ENCODE results near the gene CRKL. TPM values are rescaled to one million over a fixed set of nuclear protein-coding genes. Genes with fewer than 3 reads are reported as not detected.
"Not testable (repeated sequence)": the region's sequence is repeated elsewhere in the genome, so short reads cannot be mapped to it uniquely, and the experiment has no call there.

Gene CRKL
- total RNA-seq, 2 donors from 2014 or later = 46.7 to 53.7 TPM

GRCh38 chr22:20937031-20937793 is 20.0 kb downstream of the CRKL start:
- no peak overlapping the region for H3K27ac ChIP-seq
- H3K4me1 ChIP-seq = peaks cover 0 to 50% of the 10 kb centered on the region in 2 donors
- peaks cover 15% of the 10 kb centered on the region for H3K36me3 ChIP-seq
- no peaks in the 10 kb centered on the region for H3K27me3 ChIP-seq
- TF ChIP-seq CTCF (IDR thresholded peaks at IDR 0.05) = no peak
- no peak overlapping the region for H3K4me3 ChIP-seq
- H3K9me3 ChIP-seq = no peaks in the 10 kb centered on the region
- DNase-seq (ENCODE audit: low spot score) = no peak

GRCh38 chr22:20937794-20938671 is 20.8 kb downstream of the CRKL start:
- DNase-seq (ENCODE audit: low spot score) = no peak
- no peaks in the 10 kb centered on the region for H3K9me3 ChIP-seq
- peaks cover 15% of the 10 kb centered on the region for H3K36me3 ChIP-seq
- TF ChIP-seq CTCF (IDR thresholded peaks at IDR 0.05) = no peak
- H3K4me1 ChIP-seq = peaks cover 0 to 56% of the 10 kb centered on the region in 2 donors
- no peak overlapping the region for H3K27ac ChIP-seq
- no peak overlapping the region for H3K4me3 ChIP-seq
- no peaks in the 10 kb centered on the region for H3K27me3 ChIP-seq

GRCh38 chr22:20939457-20940185 is 22.4 kb downstream of the CRKL start:
- not testable (repeated sequence) for DNase-seq (ENCODE audit: low spot score); H3K36me3 ChIP-seq; H3K4me3 ChIP-seq; H3K27me3 ChIP-seq; H3K27ac ChIP-seq; H3K9me3 ChIP-seq
- H3K4me1 ChIP-seq = peaks cover 0 to 57% of the 10 kb centered on the region in 2 donors

GRCh38 chr22:20940186-20940651 is 23.0 kb downstream of the CRKL start:
- peaks cover 0 to 63% of the 10 kb centered on the region in 2 donors for H3K4me1 ChIP-seq
- no peak for DNase-seq (ENCODE audit: low spot score)
- TF ChIP-seq CTCF (IDR thresholded peaks at IDR 0.05) = no peak
- peaks cover 9% of the 10 kb centered on the region for H3K36me3 ChIP-seq
- no peak overlapping the region for H3K27ac ChIP-seq
- H3K4me3 ChIP-seq = no peak overlapping the region
- no peaks in the 10 kb centered on the region for H3K9me3 ChIP-seq
- no peaks in the 10 kb centered on the region for H3K27me3 ChIP-seq

GRCh38 chr22:20940904-20941385 is 23.7 kb downstream of the CRKL start:
- peaks cover 0 to 65% of the 10 kb centered on the region in 2 donors for H3K4me1 ChIP-seq
- H3K36me3 ChIP-seq = peaks cover 8% of the 10 kb centered on the region
- no peak overlapping the region for H3K4me3 ChIP-seq
- no peaks in the 10 kb centered on the region for H3K27me3 ChIP-seq
- no peak for TF ChIP-seq CTCF (IDR thresholded peaks at IDR 0.05)
- no peak for DNase-seq (ENCODE audit: low spot score)
- no peak overlapping the region for H3K27ac ChIP-seq
- H3K9me3 ChIP-seq = no peaks in the 10 kb centered on the region

GRCh38 chr22:20942203-20942902 is 25.1 kb downstream of the CRKL start:
- H3K27ac ChIP-seq; H3K27me3 ChIP-seq; H3K9me3 ChIP-seq; DNase-seq (ENCODE audit: low spot score); H3K4me3 ChIP-seq; H3K36me3 ChIP-seq: not testable (repeated sequence)
- H3K4me1 ChIP-seq = peaks cover 0 to 69% of the 10 kb centered on the region in 2 donors

Data from right atrium auricular region (tissue), 2 donors.